Measurements from ENCODE around the gene SRSF11.

DNA sequence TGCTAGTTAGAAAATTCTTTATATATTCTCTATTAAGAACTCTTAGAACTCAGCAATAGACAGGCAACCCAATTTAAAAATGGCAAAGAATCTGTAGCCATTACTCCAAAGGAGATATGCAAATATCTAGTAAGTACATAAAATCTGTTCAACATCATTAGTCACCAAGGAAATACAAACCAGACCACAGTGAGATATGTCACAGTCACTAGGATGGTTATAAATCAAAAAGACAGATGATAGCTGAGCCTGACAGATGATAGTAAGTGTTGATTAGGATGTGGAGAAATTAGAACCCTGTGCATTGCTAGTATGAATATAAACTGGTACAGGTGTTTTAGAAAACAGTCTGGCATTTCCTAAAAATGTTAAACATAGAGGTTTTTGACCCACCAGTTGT, 26.6 kb downstream of the SRSF11 start:
- TF ChIP-seq, protein P1, sequence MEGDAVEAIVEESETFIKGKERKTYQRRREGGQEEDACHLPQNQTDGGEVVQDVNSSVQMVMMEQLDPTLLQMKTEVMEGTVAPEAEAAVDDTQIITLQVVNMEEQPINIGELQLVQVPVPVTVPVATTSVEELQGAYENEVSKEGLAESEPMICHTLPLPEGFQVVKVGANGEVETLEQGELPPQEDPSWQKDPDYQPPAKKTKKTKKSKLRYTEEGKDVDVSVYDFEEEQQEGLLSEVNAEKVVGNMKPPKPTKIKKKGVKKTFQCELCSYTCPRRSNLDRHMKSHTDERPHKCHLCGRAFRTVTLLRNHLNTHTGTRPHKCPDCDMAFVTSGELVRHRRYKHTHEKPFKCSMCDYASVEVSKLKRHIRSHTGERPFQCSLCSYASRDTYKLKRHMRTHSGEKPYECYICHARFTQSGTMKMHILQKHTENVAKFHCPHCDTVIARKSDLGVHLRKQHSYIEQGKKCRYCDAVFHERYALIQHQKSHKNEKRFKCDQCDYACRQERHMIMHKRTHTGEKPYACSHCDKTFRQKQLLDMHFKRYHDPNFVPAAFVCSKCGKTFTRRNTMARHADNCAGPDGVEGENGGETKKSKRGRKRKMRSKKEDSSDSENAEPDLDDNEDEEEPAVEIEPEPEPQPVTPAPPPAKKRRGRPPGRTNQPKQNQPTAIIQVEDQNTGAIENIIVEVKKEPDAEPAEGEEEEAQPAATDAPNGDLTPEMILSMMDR (IDR thresholded peaks at IDR 0.05), result no peak
- TF ChIP-seq EZH2 (IDR thresholded peaks at IDR 0.05; ENCODE audit: borderline replicate concordance, insufficient read depth, low read depth, low read length, poor library complexity, severe bottlenecking), result no peak
